IPS-18a (cell line): Measurements from ENCODE around the gene TRIM38.
"Not testable (repeated sequence)": the region's sequence is repeated elsewhere in the genome, so short reads cannot be mapped to it uniquely, and the experiment has no call there.

Experiments
- H3K27ac ChIP-seq: one replicate; pipeline ENCODE4 v1.5.1; 2013; ENCODE audit warnings: low read length
- H3K27me3 ChIP-seq: one replicate; pipeline ENCODE4 v1.6.1; 2013; ENCODE audit warnings: mild to moderate bottlenecking, low read length; ENCODE audit not compliant: control insufficient read depth, insufficient read depth
- H3K36me3 ChIP-seq: one replicate; pipeline ENCODE4 v1.6.1; 2013; ENCODE audit warnings: low read depth, low read length; ENCODE audit not compliant: control insufficient read depth
- H3K4me1 ChIP-seq: one replicate; pipeline ENCODE4 v1.6.1; 2013; ENCODE audit warnings: low read depth, low read length; ENCODE audit not compliant: control insufficient read depth
- H3K4me3 ChIP-seq: one replicate; pipeline ENCODE4 v1.5.1; 2013; ENCODE audit warnings: low read length
- H3K9ac ChIP-seq: one replicate; pipeline ENCODE4 v1.6.1; 2013; ENCODE audit warnings: mild to moderate bottlenecking, low read length, moderate library complexity
- H3K9me3 ChIP-seq: one replicate; pipeline ENCODE4 v1.6.1; 2013; ENCODE audit warnings: low read depth, low read length; ENCODE audit not compliant: control insufficient read depth

TRIM38 gene

GRCh38 chr6:25980935-25981334, 18.3 kb downstream of the TRIM38 start:
- H3K4me3 ChIP-seq = no peak overlapping the region
- H3K9ac ChIP-seq = no peak overlapping the region
- H3K36me3 ChIP-seq = no peaks in the 10 kb centered on the region
- H3K27ac ChIP-seq = no peak overlapping the region
- no peaks in the 10 kb centered on the region for H3K9me3 ChIP-seq
- no peaks in the 10 kb centered on the region for H3K27me3 ChIP-seq
- no peaks in the 10 kb centered on the region for H3K4me1 ChIP-seq

GRCh38 chr6:25981568-25982263, 19.1 kb downstream of the TRIM38 start:
- H3K27me3 ChIP-seq = no peaks in the 10 kb centered on the region
- H3K36me3 ChIP-seq = no peaks in the 10 kb centered on the region
- no peak overlapping the region for H3K27ac ChIP-seq
- H3K4me1 ChIP-seq = no peaks in the 10 kb centered on the region
- no peak overlapping the region for H3K4me3 ChIP-seq
- no peak overlapping the region for H3K9ac ChIP-seq
- H3K9me3 ChIP-seq = no peaks in the 10 kb centered on the region

GRCh38 chr6:25984265-25984664, 21.7 kb downstream of the TRIM38 start:
- Histone ChIP-seq H3K9ac (no peak overlapping the region), H3K27me3 (no peaks in the 10 kb centered on the region), H3K27ac (no peak overlapping the region), H3K4me3 (no peak overlapping the region), H3K36me3 (no peaks in the 10 kb centered on the region), H3K4me1 (no peaks in the 10 kb centered on the region), H3K9me3 (no peaks in the 10 kb centered on the region)

- no peaks in the 10 kb centered on the region for H3K27me3 ChIP-seq
- no peaks in the 10 kb centered on the region for H3K9me3 ChIP-seq
- no peaks in the 10 kb centered on the region for H3K36me3 ChIP-seq
- no peak overlapping the region for H3K9ac ChIP-seq
- peak overlapping the region; percentile 54 for H3K27ac ChIP-seq
- peak overlapping the region; percentile 31 for H3K4me3 ChIP-seq
- H3K4me1 ChIP-seq = peaks cover 6% of the 10 kb centered on the region
Observed at GRCh38 chr6:25987845-25988244, 25.2 kb downstream of the TRIM38 start.

- no peak overlapping the region for H3K9ac ChIP-seq
- no peaks in the 10 kb centered on the region for H3K9me3 ChIP-seq
- no peak overlapping the region for H3K4me3 ChIP-seq
- no peaks in the 10 kb centered on the region for H3K36me3 ChIP-seq
- H3K4me1 ChIP-seq = peaks cover 12% of the 10 kb centered on the region
- no peaks in the 10 kb centered on the region for H3K27me3 ChIP-seq
- H3K27ac ChIP-seq = no peak overlapping the region
Observed at GRCh38 chr6:25990172-25990873, 27.7 kb downstream of the TRIM38 start.

- Histone ChIP-seq H3K27ac (peak overlapping the region; percentile 30), H3K27me3 (no peaks in the 10 kb centered on the region)
Observed at GRCh38 chr6:25991785-25992412, 29.3 kb downstream of the TRIM38 start.

GRCh38 chr6:25992413-25993340, 30.1 kb downstream of the TRIM38 start:
- H3K4me1 ChIP-seq = peaks cover 14% of the 10 kb centered on the region
- H3K9ac ChIP-seq = peak overlapping the region; percentile 77
- H3K9me3 ChIP-seq = no peaks in the 10 kb centered on the region
- H3K27ac ChIP-seq = peak overlapping the region; percentile 30
- peak overlapping the region; percentile 95 for H3K4me3 ChIP-seq
- H3K27me3 ChIP-seq = no peaks in the 10 kb centered on the region
- H3K36me3 ChIP-seq = peaks cover under 1% of the 10 kb centered on the region

More at GRCh38 chr6:25991785-25992412, 29.3 kb downstream of the TRIM38 start:
- H3K9me3 ChIP-seq = no peaks in the 10 kb centered on the region
- H3K4me1 ChIP-seq = peaks cover 14% of the 10 kb centered on the region
- H3K36me3 ChIP-seq = no peaks in the 10 kb centered on the region
- peak overlapping the region; percentile 95 for H3K4me3 ChIP-seq
- H3K9ac ChIP-seq = peak overlapping the region; percentile 77

- H3K4me1 ChIP-seq = peaks cover 14% of the 10 kb centered on the region
- not testable (repeated sequence) for H3K9ac ChIP-seq, H3K27me3 ChIP-seq, H3K36me3 ChIP-seq, H3K27ac ChIP-seq, H3K9me3 ChIP-seq
- peak overlapping the region; percentile 95 for H3K4me3 ChIP-seq
Observed at GRCh38 chr6:25993341-25993684, 30.7 kb downstream of the TRIM38 start.

- Histone ChIP-seq H3K27ac (no peak overlapping the region), H3K4me3 (no peak overlapping the region), H3K9ac (no peak overlapping the region), H3K27me3 (no peaks in the 10 kb centered on the region), H3K4me1 (peaks cover 22% of the 10 kb centered on the region), H3K36me3 (peaks cover 6% of the 10 kb centered on the region), H3K9me3 (no peaks in the 10 kb centered on the region)
Observed at GRCh38 chr6:25995507-25995906, 32.9 kb downstream of the TRIM38 start.

- Histone ChIP-seq H3K27ac (no peak overlapping the region), H3K4me1 (peaks cover 16% of the 10 kb centered on the region), H3K36me3 (peaks cover 6% of the 10 kb centered on the region), H3K27me3 (no peaks in the 10 kb centered on the region), H3K9ac (no peak overlapping the region), H3K4me3 (no peak overlapping the region), H3K9me3 (no peaks in the 10 kb centered on the region)
Observed at GRCh38 chr6:25997921-25998320, 35.3 kb downstream of the TRIM38 start.

GRCh38 chr6:25998379-25998778, 35.8 kb downstream of the TRIM38 start:
- peaks cover 16% of the 10 kb centered on the region for H3K4me1 ChIP-seq
- H3K27ac ChIP-seq = no peak overlapping the region
- no peaks in the 10 kb centered on the region for H3K9me3 ChIP-seq
- no peak overlapping the region for H3K9ac ChIP-seq
- H3K36me3 ChIP-seq = peaks cover 6% of the 10 kb centered on the region
- no peak overlapping the region for H3K4me3 ChIP-seq
- no peaks in the 10 kb centered on the region for H3K27me3 ChIP-seq
